Measurements from ENCODE around the gene MS4A13. TPM values are rescaled to one million over a fixed set of nuclear protein-coding genes. Genes with fewer than 3 reads are reported as not detected.
"Not testable (repeated sequence)": the region's sequence is repeated elsewhere in the genome, so short reads cannot be mapped to it uniquely, and the experiment has no call there.

MS4A13 gene
- not detected in 2 replicates for total RNA-seq (2014; rRNA removed; shearing (Covaris generic))

- no peak within 1 kb of the TSS for H3K4me3 ChIP-seq (ENCODE audit: insufficient read depth, low read depth, low read length)
- DNase-seq: no peak
- no peaks in the 10 kb centered on the region for H3K36me3 ChIP-seq (replicated peaks; ENCODE audit: control insufficient read depth, insufficient read depth, low read length)
- no peaks in the 10 kb centered on the region for H3K27me3 ChIP-seq (ENCODE audit: control insufficient read depth, insufficient read depth, low read length)
These were observed at the start of gene MS4A13 for GRCh38 chr11:60515144-60515855. Gene MS4A13, plus strand, starts transcription at chr11:60515392. Its CDS starts 2,692 bp downstream, at chr11:60518084.

DNA sequence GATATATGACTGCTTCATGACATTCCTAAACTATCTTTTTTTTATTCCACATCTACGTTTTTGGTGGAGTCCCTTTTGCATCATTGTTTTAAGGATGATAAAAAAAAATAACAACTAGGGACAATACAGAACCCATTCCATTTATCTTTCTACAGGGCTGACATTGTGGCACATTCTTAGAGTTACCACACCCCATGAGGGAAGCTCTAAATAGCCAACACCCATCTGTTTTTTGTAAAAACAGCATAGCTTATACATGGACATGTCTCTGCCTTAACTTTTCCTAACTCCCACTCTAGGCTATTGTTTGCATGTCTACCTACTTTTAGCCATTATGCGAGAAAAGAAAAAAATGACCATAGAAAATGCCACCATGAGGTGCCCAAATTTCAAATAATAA, 46.4 kb upstream of the MS4A13 start:
- H3K27me3 ChIP-seq (ENCODE audit: control insufficient read depth, insufficient read depth, low read length): no peaks in the 10 kb centered on the region
- H3K36me3 ChIP-seq (replicated peaks; ENCODE audit: control insufficient read depth, insufficient read depth, low read length): no peaks in the 10 kb centered on the region
- no peak for DNase-seq
- no peak overlapping the region for H3K4me3 ChIP-seq (ENCODE audit: insufficient read depth, low read depth, low read length)

DNA sequence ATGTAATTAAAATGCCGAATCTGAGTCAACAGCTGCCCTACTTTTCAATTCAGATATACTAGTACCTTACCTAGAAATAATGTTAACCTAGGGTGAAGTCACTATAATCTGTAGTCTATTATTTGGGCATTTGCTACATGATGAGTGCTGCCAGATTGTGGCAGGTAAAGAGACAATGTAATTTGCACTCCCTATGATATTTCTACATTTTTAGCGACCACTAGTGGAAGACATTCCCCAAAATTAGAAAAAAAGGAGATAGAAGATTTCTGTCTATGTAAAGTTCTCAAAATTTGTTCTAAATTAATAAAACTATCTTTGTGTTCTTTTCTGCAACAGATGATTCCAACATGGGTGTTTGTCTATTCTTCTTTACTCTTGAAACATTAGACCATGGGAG, 45.5 kb upstream of the MS4A13 start:
- H3K4me3 ChIP-seq (ENCODE audit: insufficient read depth, low read depth, low read length): no peak overlapping the region
- H3K27me3 ChIP-seq (ENCODE audit: control insufficient read depth, insufficient read depth, low read length): no peaks in the 10 kb centered on the region
- no peaks in the 10 kb centered on the region for H3K36me3 ChIP-seq (replicated peaks; ENCODE audit: control insufficient read depth, insufficient read depth, low read length)
- no peak for DNase-seq

GRCh38 chr11:60477035-60477445, 38.2 kb upstream of the MS4A13 start:
- no peak for DNase-seq
- Histone ChIP-seq H3K36me3 (replicated peaks; ENCODE audit: control insufficient read depth, insufficient read depth, low read length) (no peaks in the 10 kb centered on the region), H3K4me3 (ENCODE audit: insufficient read depth, low read depth, low read length) (no peak overlapping the region), H3K27me3 (ENCODE audit: control insufficient read depth, insufficient read depth, low read length) (no peaks in the 10 kb centered on the region)

GRCh38 chr11:60482361-60482760, 32.8 kb upstream of the MS4A13 start:
- no peaks in the 10 kb centered on the region for H3K27me3 ChIP-seq (ENCODE audit: control insufficient read depth, insufficient read depth, low read length)
- H3K4me3 ChIP-seq (ENCODE audit: insufficient read depth, low read depth, low read length): no peak overlapping the region
- no peak for DNase-seq
- no peaks in the 10 kb centered on the region for H3K36me3 ChIP-seq (replicated peaks; ENCODE audit: control insufficient read depth, insufficient read depth, low read length)

DNA sequence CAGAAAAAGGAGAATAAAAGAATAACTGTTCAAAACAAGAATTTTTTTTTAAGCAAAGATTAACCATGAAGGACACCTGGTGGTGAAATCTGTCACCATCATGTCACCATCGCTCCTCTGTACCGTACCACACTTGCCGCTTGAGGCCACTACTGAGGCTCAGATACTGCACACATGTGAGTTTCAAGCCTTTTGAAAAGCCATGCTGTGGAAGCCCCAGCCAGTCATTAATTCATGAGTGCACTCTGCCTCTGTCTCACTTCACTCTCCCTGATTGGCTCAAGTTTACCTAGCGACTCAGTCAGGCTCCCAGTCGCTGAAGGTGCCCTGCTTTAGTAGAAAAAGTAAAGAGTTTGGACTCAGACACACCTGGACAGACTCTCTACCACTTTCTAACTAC, 29.2 kb upstream of the MS4A13 start:
- DNase-seq: peak; percentile 79
- no peaks in the 10 kb centered on the region for H3K27me3 ChIP-seq (ENCODE audit: control insufficient read depth, insufficient read depth, low read length)
- H3K36me3 ChIP-seq (replicated peaks; ENCODE audit: control insufficient read depth, insufficient read depth, low read length): no peaks in the 10 kb centered on the region
- no peak overlapping the region for H3K4me3 ChIP-seq (ENCODE audit: insufficient read depth, low read depth, low read length)

- DNase-seq: no peak
- H3K4me3 ChIP-seq (ENCODE audit: insufficient read depth, low read depth, low read length): no peak within 1 kb of the TSS
- H3K36me3 ChIP-seq (replicated peaks; ENCODE audit: control insufficient read depth, insufficient read depth, low read length): no peaks in the 10 kb centered on the region
- no peaks in the 10 kb centered on the region for H3K27me3 ChIP-seq (ENCODE audit: control insufficient read depth, insufficient read depth, low read length)
These were observed 22.6 kb upstream of the MS4A13 start, which contains the start of gene MS4A12 for GRCh38 chr11:60492488-60493009. Gene MS4A12, plus strand, starts transcription at chr11:60492778. Its CDS starts 4,541 bp downstream, at chr11:60497319.

DNA sequence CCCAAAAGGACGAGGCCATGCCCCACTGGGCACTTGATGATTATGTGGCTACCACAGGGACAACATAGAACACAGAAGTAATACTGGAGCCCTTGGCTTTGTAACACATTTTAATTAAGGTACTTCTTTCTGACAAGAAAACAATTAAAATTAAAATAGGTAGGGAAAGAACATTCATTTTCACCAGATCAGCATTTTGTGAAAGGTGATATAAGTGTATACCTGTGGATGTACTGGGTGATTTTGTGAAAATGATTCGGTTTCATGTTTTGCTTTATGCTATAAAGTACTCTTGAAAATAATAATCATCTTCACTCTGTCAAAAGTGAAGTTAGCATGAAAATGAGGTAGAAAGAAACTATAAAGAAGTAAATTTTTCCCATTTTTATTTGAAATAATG, 21.7 kb upstream of the MS4A13 start:
- Histone ChIP-seq H3K4me3 (ENCODE audit: insufficient read depth, low read depth, low read length) (no peak overlapping the region), H3K27me3 (ENCODE audit: control insufficient read depth, insufficient read depth, low read length) (no peaks in the 10 kb centered on the region), H3K36me3 (replicated peaks; ENCODE audit: control insufficient read depth, insufficient read depth, low read length) (no peaks in the 10 kb centered on the region)
- no peak for DNase-seq

- Histone ChIP-seq H3K4me3 (ENCODE audit: insufficient read depth, low read depth, low read length) (no peak overlapping the region), H3K36me3 (replicated peaks; ENCODE audit: control insufficient read depth, insufficient read depth, low read length) (no peaks in the 10 kb centered on the region), H3K27me3 (ENCODE audit: control insufficient read depth, insufficient read depth, low read length) (no peaks in the 10 kb centered on the region)
- DNase-seq: no peak
These were observed 16.8 kb upstream of the MS4A13 start for GRCh38 chr11:60498399-60498798.

DNA sequence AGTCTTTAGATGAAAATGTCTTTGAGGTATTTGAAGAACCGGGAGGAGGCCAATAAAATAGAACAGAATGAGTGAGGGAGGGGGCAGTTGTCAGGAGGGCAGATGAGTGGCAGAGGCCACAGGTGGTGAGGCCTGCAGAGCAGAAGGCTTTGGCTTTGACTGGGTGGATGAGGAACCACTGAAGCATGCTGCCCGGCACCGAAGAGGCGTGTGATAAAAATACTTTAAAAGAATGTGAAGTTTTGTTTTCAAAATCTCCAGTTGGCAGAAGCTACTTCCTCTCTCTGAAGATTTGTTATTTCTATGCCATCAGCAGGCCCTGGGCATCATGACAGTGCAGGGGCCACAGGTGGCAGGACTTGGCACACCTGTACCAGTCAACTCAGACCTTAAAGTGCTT, 16.3 kb upstream of the MS4A13 start:
- DNase-seq: no peak
- Histone ChIP-seq H3K36me3 (replicated peaks; ENCODE audit: control insufficient read depth, insufficient read depth, low read length) (no peaks in the 10 kb centered on the region), H3K4me3 (ENCODE audit: insufficient read depth, low read depth, low read length) (no peak overlapping the region), H3K27me3 (ENCODE audit: control insufficient read depth, insufficient read depth, low read length) (no peaks in the 10 kb centered on the region)

DNA sequence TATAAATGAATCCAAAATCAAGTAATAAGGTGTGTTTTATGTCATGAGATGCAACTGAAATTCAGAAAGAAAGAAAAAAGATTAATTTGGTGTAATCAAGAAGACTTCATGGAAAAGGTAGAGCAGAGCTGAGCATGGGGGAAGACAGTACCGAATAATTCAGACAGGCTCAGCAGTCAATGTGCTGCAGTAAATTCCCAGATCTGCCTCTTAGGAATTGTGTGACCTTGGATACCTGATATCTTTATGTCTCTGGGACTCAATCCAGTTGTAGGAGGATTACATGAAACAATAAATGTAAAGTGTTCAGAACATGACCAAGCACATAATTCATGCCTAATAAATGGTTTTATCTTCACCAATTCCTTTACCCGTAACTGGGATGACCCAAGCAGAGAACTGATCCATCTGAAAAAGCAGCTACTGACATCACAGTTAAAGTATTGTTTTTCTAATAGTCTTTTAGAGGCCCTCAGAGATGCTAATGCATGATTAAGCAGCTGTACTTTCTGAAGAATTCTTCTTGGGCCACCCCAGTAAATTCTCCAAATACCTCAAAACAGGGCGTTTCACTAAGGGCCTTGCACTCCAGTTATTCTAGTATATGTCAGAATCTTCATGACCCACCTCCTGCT, 14.8 kb upstream of the MS4A13 start:
- H3K4me3 ChIP-seq (ENCODE audit: insufficient read depth, low read depth, low read length): no peak overlapping the region

GRCh38 chr11:60502221-60502775, 12.9 kb upstream of the MS4A13 start:
- DNase-seq: no peak
- H3K4me3 ChIP-seq (ENCODE audit: insufficient read depth, low read depth, low read length): no peak overlapping the region
- no peaks in the 10 kb centered on the region for H3K36me3 ChIP-seq (replicated peaks; ENCODE audit: control insufficient read depth, insufficient read depth, low read length)
- H3K27me3 ChIP-seq (ENCODE audit: control insufficient read depth, insufficient read depth, low read length): no peaks in the 10 kb centered on the region

More for the DNA sequence above, 14.8 kb upstream of the MS4A13 start:
- H3K36me3 ChIP-seq (replicated peaks; ENCODE audit: control insufficient read depth, insufficient read depth, low read length): no peaks in the 10 kb centered on the region
- DNase-seq: peak; percentile 39
- H3K27me3 ChIP-seq (ENCODE audit: control insufficient read depth, insufficient read depth, low read length): no peaks in the 10 kb centered on the region

DNA sequence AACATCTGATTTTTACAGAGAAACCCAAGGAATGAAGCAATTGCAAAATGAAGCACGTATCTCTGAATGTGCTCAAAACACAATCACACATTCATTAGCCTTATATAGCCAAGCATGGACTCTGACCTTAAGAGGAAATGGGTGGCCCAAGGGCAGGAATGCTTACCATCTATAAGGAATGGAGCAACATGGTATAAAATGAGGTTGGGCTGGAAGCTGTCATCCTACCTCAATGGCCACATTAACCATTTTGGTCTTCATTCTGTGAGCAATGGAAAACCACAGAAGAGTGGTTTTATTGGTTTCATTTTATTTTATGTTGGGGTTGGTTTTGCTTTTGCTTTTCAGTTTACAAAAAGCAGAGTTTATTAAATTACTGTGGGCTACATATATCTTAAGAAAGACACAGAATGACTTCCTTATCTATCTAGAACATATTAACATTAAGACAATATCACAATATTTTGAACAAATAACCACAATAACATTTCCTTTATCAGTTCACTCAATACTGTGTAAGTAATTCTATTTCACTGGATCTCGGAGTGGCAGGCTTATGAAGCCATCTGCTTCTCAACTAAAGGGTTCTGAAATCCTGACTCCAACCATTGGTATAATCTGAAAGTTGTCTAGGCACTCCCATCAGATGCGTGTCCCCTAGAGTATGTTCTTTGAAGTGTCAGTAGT, 10.8 kb upstream of the MS4A13 start:
- DNase-seq: no peak
- Histone ChIP-seq H3K27me3 (ENCODE audit: control insufficient read depth, insufficient read depth, low read length) (no peaks in the 10 kb centered on the region), H3K36me3 (replicated peaks; ENCODE audit: control insufficient read depth, insufficient read depth, low read length) (no peaks in the 10 kb centered on the region), H3K4me3 (ENCODE audit: insufficient read depth, low read depth, low read length) (no peak overlapping the region)

GRCh38 chr11:60509609-60510008, 5.6 kb upstream of the MS4A13 start:
- not testable (repeated sequence) for H3K4me3 ChIP-seq (ENCODE audit: insufficient read depth, low read depth, low read length); H3K27me3 ChIP-seq (ENCODE audit: control insufficient read depth, insufficient read depth, low read length); DNase-seq; H3K36me3 ChIP-seq (replicated peaks; ENCODE audit: control insufficient read depth, insufficient read depth, low read length)

Measured in H7 (cell line).